Endodermal cell (in vitro differentiated cells): ENCODE measurements around the gene NPTX1. TPM values are rescaled to one million over a fixed set of nuclear protein-coding genes. Genes with fewer than 3 reads are reported as not detected.

Source experiments
- DNase-seq: peaks from one replicate; pipeline ENCODE4 v3.0.0-alpha.2; 2017
- H3K27ac ChIP-seq: 2 replicates; pipeline ENCODE4 v1.5.1; 2013; ENCODE audit warnings: mild to moderate bottlenecking, low read depth, low read length, moderate library complexity
- H3K27me3 ChIP-seq: 2 replicates; pipeline ENCODE4 v1.6.1; 2013; ENCODE audit warnings: mild to moderate bottlenecking, low read length, moderate library complexity; ENCODE audit not compliant: insufficient read depth, control insufficient read depth, poor library complexity, severe bottlenecking
- H3K36me3 ChIP-seq: 2 replicates; pipeline ENCODE4 v1.7.0; 2013; ENCODE audit warnings: mild to moderate bottlenecking, low read length, moderate library complexity; ENCODE audit not compliant: control insufficient read depth, insufficient read depth
- H3K4me1 ChIP-seq: one replicate; pipeline ENCODE4 v1.7.0; 2013; ENCODE audit warnings: low read length; ENCODE audit not compliant: control insufficient read depth, insufficient read depth
- H3K4me3 ChIP-seq: 2 replicates; pipeline ENCODE4 v1.5.1; 2013; ENCODE audit warnings: mild to moderate bottlenecking, low read length, moderate library complexity
- H3K9ac ChIP-seq: 2 replicates; pipeline ENCODE4 v1.6.1; 2013; ENCODE audit warnings: mild to moderate bottlenecking, low read length, moderate library complexity; ENCODE audit not compliant: poor library complexity, severe bottlenecking; ENCODE audit errors: extremely low read depth
- H3K9me3 ChIP-seq: 2 replicates; pipeline ENCODE4 v1.6.1; 2013; ENCODE audit warnings: mild to moderate bottlenecking, low read length, moderate library complexity; ENCODE audit not compliant: control insufficient read depth
- H3K27ac Mint-ChIP-seq: 2 replicates; pipeline ENCODE4 v1.8.0; 2020; ENCODE audit warnings: mixed read lengths
- H3K27me3 Mint-ChIP-seq: 2 replicates; pipeline ENCODE4 v1.8.0; 2021; ENCODE audit warnings: mild to moderate bottlenecking, mixed read lengths; ENCODE audit not compliant: insufficient read depth
- H3K36me3 Mint-ChIP-seq: 2 replicates; pipeline ENCODE4 v1.8.0; 2020; ENCODE audit warnings: low read depth, mixed read lengths
- H3K4me1 Mint-ChIP-seq: 2 replicates; pipeline ENCODE4 v1.8.0; 2020; ENCODE audit warnings: mixed read lengths
- H3K4me3 Mint-ChIP-seq: 2 replicates; pipeline ENCODE4 v1.8.0; 2020; ENCODE audit warnings: mild to moderate bottlenecking, moderate library complexity, mixed read lengths
- H3K9me3 Mint-ChIP-seq: 2 replicates; pipeline ENCODE4 v1.8.0; 2020; ENCODE audit warnings: mild to moderate bottlenecking, mixed read lengths
- CTCF ChIP-seq: fragments of 200-600 bp; sonication (generic); conservative IDR thresholded peaks from 2 replicates; pipeline ENCODE4 v1.5.0; 2021; ENCODE audit warnings: antibody characterized with exemption, mild to moderate bottlenecking
- WGBS, 2 experiments: methylation state at CpG; one replicate each; pipeline versions ENCODE4 v1.1.5 to v1.1.7; 2013; ENCODE audit warnings: missing lambda C conversion rate in 2 of 2, mixed read lengths in 1 of 2; ENCODE audit not compliant: insufficient coverage in 1 of 2, insufficient read length in 1 of 2; 5-methylcytosine and 5-hydroxymethylcytosine counted together
- microRNA-seq: library from miRNA; unstranded; fragments of <30 nt; microRNA quantifications from one replicate; pipeline ENCODE4 v1.2.0, GENCODE V29; 2020; ENCODE audit warnings: borderline microRNAs expressed
- total RNA-seq, 2 donors: library from RNA; stranded (reverse); fragmentation: NEBNext Ultra II Directional in 1 of 2; extraction: Animal tissue kit (Norgen Biotek cat#: 25700) in 1 of 2; gene quantifications; 2 replicates in 1 of 2; 3 replicates in 1 of 2; pipeline ENCODE4 v1.2.1, GENCODE V29; 2021

Gene NPTX1
- total RNA-seq, 2 donors from 2014 or later: 0.24 to 2.3 TPM

- no peak overlapping the region for H3K27ac Mint-ChIP-seq
Measured at GRCh38 chr17:80419255-80419654, 57.2 kb downstream of the NPTX1 start.

GRCh38 chr17:80418589-80418988, 57.8 kb downstream of the NPTX1 start:
- H3K4me3 ChIP-seq: no peak overlapping the region
- Mint-ChIP-seq H3K4me3 (no peak overlapping the region), H3K36me3 (peaks cover 33% of the 10 kb centered on the region), H3K27ac (no peak overlapping the region), H3K9me3 (no peaks in the 10 kb centered on the region), H3K4me1 (peaks cover 13% of the 10 kb centered on the region), H3K27me3 (peaks cover 7% of the 10 kb centered on the region)
- H3K36me3 ChIP-seq: peaks cover 23% of the 10 kb centered on the region
- no peaks in the 10 kb centered on the region for H3K4me1 ChIP-seq
- no peaks in the 10 kb centered on the region for H3K27me3 ChIP-seq
- no peak for TF ChIP-seq CTCF
- no peak overlapping the region for H3K27ac ChIP-seq
- no peak overlapping the region for H3K9ac ChIP-seq
- H3K9me3 ChIP-seq: no peaks in the 10 kb centered on the region
- WGBS, 2 experiments: 94 to 98% methylated on average over 5 to 11 of the region's 11 CpGs
- no peak for DNase-seq

More at GRCh38 chr17:80419255-80419654, 57.2 kb downstream of the NPTX1 start:
- 94 to 96% methylated on average over 11 of the region's 11 CpGs for WGBS, 2 experiments
- Histone ChIP-seq H3K4me1 (no peaks in the 10 kb centered on the region), H3K27ac (no peak overlapping the region), H3K27me3 (no peaks in the 10 kb centered on the region), H3K4me3 (no peak overlapping the region), H3K36me3 (peaks cover 23% of the 10 kb centered on the region), H3K9me3 (no peaks in the 10 kb centered on the region), H3K9ac (no peak overlapping the region)
- no peak for TF ChIP-seq CTCF
- Mint-ChIP-seq H3K36me3 (peaks cover 33% of the 10 kb centered on the region), H3K4me3 (no peak overlapping the region), H3K27me3 (peaks cover 1% of the 10 kb centered on the region), H3K9me3 (no peaks in the 10 kb centered on the region), H3K4me1 (peaks cover 6% of the 10 kb centered on the region)
- no peak for DNase-seq

Small RNAs within 50 kb of the gene (microRNA-seq; reads per million reads assigned to microRNA genes)
- not detected for gene MIR4730

Other genes starting within 250 kb of the NPTX1 start
- 100 to 1,000 TPM in 1 of 2 donors, 10 to 100 TPM in 1; 98.8 to 136 TPM for gene RNF213, start 215.8 kb downstream of the NPTX1 start, total RNA-seq
- 10 to 100 TPM; 38.8 to 47.1 TPM for gene ENDOV, start 61.4 kb downstream of the NPTX1 start, total RNA-seq
- gene RPTOR, start 68.2 kb upstream of the NPTX1 start, total RNA-seq: 10 to 100 TPM; 45.1 to 53.4 TPM